HG03175 (cell line): ENCODE data around the gene COMP.

Experiments
- ATAC-seq: cut with Tn5 transposase; IDR thresholded peaks from one replicate; pipeline ENCODE4 v1.9.1; 2021; ENCODE audit warnings: mild to moderate bottlenecking, moderate library complexity; ENCODE audit not compliant: unreplicated experiment

Gene COMP

DNA sequence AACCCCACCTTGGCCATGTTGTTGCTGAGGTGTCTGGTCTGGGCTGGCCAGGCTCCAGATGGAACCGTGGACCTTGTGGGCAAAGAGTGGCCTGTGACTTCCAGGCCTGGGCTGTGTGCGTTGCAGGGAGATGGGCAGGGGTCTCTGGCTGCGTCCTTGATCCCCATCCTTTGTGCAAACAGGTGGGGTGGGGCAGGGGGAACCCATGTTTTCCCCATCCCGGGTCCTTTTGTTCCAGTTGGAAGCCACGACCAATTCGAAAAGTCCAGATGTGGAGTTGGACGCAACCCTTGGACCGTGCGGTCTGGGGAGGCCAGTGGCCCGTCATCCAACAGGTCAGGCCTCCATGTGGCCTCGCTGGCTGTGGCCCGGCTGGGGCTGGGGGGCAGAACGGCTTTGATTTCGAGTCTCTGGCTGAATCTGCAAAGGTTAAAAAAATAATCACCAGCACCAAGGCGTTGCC, 13.1 kb upstream of the COMP start:
- ATAC-seq, result no peak

DNA sequence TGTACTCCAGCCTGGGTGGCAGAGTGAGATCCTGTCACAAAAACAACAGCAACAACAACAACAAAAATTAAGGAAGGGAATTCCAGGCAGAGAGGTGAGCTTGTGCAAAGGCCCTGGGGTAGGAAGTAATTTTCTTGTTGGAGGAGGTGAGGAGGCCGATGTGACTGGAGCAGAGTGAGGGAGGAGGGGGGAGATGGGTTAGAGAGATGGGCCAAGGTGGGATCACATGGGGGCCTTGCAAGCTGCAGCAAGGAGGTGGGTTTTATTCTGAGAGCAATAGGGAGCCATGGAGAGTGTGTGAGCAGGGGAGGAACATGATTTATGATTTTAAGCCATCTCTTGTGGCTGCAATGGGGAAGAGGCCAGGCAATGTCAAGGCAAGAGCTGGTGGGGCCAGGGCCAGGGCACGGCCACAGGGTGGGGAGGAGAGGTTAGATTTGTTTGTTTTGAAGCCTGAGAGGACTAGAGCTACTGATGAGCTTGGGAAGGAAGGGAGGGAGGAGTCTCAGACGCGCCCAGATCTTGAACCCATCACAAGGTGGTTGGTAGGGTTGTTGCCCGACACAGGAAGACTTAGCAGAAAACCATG, 12.5 kb upstream of the COMP start:
- ATAC-seq, result no peak

DNA sequence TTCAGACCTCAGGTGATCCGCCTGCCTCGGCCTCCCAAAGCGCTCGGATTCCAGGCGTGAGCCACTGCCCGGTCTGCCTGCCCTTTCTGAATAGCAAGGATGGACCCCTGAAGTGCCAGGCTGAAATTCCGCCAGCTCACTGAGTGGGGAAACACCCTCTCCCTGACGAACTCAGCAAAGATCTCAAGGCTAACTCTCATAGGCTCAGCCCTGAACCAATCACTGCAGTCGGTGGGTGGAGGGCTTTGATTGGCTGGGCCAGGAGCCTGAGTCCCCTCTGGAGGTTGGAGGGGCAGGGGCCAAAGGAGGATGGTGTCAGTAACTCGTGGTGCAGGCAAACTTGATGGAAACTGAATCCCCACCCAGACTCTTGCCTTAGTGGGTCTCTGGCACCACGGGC, 11.2 kb upstream of the COMP start:
- no peak for ATAC-seq

DNA sequence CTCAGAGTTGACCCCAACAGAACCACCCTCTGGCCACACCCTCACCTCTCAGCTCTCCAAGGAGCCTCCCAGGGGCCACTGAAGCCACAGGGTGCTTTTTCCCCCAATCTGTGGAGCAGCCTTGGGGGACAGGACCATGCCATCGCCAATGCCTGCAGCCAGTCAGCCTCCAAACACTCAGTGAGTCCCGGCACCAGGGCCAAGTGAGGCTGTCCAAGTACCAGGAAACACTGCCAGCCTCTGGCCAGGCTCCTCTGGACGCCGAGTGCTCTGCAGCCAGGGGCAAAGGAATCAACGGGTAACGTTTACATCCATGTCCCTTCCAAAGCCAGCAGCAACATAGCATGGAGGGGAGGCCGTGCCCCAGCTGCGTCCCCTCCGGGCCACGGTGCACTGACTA, 9.5 kb upstream of the COMP start:
- no peak for ATAC-seq

DNA sequence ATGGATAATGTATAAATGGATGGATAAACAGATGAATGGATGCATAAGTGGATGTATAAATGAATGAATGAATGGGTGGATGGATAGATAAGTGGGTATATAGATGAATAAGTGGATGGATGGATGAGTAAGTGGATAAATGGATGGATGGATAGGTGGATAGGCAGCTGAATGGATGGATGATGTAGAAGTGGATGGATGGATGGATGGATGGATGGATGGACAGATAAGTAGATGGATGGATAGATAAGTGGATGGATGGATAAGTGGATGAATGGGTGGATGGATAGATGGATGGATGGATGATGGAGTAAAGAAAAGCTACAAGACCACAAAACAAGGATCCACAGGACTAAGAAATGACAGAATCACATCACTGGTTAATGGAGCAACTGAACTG, 9.0 kb upstream of the COMP start:
- ATAC-seq, result no peak

DNA sequence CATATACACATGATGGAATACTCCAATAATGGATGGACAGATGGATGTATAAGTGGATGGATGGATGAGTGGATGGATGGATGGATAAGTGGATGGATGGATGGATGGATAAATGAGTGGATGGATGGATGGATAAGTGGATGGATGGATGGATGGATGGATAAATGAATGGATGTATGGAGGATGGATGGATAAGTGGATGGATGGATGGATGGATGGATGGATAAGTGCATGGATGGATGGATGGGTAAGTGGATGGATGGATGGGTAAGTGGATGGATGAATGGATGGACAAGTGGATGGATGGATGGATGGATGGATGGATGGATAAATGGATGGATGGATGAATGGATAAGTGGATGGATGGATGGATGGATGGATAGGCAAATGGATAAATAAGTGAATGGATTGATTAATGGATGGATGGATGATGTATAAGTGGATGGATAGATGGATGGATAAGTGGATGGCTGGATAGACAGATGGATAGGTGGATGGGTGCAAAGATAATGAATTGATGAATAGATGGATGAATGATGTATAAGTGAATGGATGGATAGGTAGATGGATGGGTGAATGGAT, 8.4 kb upstream of the COMP start:
- no peak for ATAC-seq

DNA sequence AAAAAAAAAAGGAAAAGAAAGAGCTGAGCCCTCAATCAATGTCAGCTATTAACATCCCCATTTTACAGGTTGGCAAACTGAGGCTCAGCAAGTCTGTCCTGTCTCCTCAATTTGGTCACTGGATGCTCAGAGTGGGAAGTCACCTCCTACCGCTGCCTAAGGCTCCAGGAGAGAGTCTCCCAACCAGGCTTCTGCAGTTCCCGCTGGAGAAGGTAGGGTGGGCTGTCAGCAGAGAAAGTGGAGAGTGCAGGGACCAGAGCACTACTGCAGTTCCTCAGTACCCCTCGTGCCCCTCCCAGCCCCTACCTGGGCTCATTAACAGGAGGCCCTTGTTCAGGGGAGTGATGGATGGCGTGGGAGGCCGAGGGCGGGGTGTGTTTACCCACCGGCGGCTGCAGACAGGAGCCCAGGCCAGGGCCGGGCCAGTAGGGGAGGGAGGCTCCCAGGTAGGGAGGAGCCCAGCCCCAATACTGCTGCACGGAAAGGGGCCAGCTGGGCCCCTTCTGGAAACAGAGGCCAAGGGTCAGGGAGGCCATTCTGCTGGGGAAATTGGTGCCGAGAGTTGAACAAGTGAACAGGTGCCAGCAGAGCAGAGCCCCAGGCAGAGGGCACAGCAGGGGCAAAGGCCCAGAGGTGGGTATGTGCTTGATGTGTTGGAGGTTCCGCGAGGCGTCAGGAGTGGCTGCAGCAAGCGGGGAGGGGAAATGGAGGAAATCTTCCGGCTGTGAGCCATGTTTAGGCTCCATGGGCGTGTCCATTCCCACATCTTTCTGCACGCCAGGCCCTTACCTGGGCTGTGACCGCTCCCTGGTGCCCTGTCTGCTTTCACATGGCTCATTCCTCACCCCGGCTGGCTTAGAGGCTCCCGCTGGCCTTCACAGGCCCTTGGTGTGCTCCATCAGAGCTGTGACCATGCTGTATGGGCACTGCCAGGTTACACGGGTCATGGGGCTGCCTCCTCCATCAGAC, 7.6 kb upstream of the COMP start:
- ATAC-seq, result no peak

DNA sequence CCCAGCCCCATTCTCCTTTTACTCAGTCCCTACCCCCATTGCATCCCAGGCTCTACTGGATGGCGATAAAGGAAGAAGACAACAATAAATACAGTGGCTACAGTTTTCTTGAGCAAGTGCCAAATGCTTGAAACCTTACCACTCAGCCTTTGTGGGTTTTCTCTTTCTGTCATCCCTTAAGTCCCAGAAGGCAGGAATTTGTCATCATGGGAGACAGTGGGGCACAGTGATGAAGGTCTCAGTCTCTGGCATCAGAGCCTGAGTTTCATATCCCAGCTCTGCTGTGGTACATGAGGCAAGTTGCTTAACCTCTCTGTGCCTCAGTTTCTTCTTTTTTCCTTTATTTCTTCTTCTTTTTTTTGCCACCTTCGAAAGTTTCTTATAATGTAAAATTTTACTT, 5.1 kb upstream of the COMP start:
- ATAC-seq, result no peak

DNA sequence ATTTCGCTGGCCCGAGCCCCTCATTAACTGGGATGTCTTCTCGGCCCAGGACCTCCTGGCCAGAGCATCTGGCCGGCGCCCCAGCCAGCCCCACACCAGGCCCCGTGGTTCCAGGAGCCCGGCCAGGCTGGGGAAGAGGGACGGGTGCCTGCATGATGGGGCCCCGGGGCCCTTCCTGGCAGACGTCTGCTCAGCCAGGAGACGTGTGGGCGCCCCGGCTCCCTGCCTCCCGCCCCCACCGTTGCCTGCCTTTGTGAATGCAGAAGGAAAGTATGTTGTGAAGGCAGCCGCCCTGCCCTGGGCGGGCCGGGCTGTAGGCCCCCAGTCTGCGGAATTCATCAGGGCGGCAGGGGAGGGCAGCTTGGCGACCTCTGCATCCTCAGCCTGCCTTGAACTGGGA, 4.4 kb upstream of the COMP start:
- no peak for ATAC-seq

DNA sequence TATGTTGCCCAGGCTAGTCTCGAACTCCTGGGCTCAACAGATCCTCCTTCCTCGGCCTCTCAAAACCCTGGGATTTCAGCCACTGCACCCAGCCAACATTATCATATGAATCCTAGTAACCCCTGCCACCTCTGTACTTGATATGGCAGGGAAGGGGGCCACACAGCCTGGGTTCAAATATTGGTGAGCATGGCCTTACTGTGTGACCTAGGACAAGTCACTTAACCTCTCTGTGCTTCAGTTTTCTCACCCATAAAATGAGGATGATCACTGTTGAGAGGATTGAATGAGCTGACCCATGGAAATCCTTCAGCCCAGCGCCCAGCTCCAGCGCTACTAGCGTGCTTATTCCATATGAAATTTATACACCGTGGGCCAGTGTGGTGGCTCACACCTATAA, 3.6 kb upstream of the COMP start:
- ATAC-seq, result no peak

DNA sequence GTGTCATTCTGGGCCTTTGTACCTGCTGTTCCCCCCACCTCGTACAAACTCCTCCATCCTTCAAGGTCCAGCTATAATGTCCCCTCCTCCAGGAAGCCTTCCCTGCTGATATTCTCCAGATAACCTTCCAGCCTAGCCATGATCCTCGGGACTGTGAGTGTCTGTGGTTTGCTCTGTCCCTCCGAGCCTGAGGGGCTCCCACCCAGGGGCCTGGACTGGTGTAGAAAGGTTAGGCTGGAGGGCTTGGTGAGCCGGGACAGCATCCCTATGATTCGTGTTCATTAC, 2.9 kb upstream of the COMP start:
- ATAC-seq, result no peak

DNA sequence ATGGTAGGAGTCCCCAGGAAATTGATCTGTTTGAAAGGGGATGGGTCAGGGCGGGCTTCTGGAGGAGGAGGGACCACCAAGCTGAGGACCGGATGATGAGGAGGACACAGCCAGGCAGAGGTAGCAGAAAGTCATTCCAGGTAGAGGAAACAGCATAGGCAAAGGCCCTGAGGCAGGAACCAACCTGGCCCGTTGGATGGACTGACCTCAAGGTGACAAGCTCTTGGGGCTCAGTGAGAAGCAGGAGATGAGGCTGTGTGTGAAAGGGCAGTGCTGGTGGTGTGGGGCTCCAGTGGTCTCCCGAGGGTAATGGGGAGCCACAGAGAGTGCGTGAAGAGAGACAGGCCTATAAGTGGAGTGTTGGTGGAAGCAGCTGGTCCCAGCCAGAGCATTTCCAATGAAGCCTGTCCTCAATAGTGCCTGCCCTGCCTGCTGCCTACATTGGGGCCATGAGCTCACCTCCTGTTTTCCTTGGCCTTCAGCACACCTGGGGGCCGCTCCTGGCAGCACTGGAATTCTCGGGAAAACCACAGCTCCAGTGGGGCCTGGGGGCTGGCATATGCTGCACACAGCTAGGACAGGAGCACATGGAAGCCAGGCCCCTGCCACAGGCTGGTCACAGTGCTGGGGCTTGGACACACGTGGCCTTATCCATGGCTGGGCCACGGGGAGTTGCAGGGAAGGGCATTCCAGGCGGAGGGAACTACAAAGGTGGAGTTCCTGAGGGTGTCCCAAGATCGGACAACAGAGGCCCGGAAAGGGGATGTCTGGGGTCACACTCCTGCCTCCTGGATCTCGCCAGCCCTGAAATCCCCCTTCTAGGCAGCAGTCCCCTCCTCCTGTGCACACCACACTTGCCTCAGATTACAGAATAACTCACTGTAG, 2.3 kb upstream of the COMP start:
- no peak for ATAC-seq

DNA sequence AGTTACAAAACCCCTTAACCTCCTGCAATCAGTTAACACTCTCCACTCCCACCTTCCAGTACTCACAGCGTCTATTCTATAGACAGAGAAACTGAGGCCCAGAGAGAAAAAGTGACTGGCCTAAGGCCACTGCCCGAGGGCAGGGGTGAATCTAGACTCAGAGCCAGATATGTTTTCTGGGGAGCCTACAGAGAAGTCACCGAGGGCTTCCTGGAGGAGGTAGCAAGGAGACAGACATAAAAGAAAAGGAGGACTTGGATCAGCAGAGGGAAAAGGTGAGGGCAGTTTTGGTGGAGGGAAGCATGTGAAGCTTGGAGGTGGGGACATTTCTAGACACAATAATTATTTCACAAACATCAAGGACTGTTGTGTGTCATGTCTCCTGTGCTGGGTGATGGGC, 1.6 kb upstream of the COMP start:
- ATAC-seq, result no peak

DNA sequence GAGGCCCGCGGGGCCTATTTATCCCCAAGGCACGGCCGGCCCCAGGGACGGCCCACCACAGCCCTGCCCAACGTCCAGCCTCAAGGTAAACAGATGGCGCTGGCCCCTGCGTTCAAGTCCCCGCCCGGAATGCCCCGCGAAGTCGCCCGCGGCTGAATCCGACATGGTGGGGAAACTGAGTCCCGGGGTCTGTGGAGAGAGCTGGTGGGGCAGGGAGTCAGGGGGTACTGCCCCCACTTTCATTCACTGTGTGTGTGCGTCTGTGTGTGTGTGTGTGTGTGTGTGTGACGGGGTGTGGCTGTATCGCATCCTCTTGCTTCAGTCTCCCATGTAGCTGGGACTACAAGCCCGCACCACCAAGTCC, 192 bp upstream of the COMP start:
- no peak for ATAC-seq

DNA sequence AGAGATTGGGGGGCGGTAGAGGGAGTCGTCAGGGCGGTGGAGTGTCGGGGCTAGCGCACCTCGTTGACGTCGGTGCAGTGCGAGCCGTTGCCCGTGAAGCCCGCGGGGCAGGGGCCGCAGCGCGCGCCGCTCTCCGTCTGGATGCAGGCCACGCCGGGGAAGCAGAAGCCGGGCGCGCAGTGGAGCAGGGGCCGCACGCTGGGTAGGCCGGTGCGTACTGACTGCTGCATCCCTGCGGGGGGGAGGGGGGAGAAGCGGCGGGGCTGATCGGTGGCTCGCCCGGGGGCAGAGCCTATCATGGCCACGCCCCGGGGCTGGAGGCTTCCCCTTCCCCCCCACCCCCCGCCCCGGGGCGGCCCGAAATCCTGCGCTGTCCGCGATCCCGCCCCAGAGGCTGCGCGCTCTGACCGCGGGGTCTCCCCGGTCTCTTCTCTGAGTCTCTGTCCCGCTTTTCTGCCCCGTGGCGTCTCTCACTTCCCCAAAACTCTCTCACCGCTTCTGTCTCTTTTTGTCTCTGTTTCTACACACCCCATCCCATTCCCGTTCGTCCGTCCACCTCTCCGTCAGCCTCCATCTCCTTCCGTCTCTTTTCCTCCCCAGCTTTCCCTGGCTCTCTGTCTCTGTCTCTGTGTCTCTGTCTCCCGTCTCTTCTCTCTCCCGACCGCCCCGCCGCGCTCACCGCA, 1.1 kb downstream of the COMP start:
- no peak for ATAC-seq

DNA sequence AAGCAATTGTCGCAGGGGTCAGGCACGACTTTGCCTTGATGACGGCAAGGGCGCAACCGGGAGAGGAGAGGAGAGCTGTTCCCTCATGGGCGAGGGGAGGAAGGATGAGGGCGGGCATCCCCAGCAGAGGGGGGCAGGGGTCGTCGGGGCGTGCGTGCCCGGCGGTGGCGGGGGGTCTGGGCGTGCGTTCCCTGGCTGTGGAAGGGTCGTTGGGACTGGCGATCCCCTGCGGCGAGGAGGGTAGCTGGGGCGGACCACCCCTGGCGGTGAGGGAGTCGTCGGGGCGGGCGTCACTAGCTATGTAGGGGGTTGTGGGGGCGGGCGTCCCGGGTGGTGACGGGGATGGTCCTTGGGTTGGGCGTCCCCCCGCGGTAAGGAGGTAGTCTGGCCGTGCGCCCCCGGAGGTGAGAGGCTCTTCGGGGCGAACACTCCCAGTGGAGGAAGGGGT, 1.7 kb downstream of the COMP start:
- ATAC-seq, result no peak

DNA sequence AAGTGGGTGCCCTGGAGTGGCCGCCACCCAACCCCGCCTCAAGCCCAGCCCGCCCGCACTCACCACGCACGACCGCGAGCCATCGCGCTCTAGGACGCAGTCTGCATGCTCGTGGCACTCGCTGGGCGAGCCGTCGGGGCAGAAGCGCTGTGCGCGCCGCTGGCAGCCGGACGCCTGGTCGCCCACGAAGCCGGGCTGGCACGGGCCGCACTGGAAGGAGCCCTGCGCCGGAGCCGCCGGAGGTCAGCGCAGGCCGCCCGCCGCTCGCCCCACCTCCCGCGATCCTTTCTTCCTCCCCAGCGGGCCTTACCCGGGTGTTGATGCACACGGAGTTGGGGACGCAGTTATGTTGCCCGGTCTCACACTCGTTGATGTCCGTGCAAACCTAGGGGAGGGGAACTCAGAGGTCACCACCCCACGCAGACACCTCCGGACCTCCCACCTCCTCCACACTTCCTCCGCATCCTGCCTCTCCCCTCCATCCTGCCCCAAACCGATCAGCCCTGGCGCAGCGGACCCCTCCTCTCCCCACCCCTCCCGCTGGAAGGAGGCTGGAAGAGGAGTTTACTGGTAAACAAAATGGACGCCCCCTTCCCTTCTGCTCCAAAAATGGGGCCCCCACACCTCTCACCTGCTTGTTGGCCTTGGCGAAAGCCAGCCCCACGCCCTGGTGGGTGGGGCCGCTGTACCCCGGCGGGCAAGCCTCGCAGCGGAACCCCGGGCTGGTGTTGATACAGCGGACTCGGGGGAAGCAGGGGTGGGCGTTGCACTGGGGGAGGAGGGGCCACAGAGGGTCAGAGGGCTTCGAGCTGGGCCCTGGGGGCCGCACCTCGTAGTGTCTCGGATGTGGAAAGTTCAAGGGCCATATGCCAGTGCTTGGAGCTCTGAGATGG, 2.3 kb downstream of the COMP start:
- ATAC-seq, result no peak

DNA sequence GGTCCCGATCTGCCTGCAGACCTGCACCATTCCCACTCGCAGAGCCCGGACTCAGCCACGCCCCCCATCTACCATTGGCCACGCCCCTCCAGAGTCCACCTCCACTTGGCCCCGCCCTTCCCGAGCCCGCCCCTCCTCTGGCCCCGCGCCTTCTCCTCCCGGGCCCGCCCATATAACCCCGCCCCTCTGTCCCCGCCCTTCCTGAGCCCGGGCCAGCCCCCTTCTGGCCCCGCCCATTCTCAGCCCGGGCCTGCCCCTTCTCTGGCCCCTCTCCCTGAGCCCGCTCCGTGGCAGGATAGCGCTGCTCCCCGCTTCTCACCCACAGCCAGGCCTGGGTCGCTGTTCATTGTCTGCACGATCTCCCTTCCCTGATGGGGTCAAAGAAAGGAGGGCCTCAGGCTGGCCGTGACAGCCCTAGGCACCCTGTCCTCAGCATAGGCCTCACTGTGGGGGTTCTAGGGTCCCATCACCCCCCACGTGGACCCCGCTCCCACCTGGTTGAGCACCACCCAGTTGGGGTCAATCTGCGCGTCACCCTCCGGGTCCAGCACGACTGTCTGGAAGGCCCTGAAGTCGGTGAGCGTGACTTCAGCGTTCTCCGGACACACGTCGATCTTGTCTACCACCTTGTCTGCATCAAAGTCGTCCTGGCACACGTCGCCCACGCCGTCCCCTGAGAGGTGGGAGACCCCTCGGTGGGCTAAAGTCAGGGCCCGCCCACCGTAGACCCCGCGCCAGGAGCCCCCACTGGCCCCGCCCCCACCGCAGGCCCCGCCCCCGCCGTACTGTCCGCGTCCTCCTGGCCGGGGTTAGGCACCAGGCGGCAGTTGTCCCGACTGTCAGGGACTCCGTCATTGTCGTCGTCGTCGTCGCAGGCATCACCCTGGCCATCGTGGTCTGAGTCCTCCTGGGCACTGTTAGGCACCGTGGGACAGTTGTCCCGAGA, 5.7 kb downstream of the COMP start:
- ATAC-seq, result no peak

DNA sequence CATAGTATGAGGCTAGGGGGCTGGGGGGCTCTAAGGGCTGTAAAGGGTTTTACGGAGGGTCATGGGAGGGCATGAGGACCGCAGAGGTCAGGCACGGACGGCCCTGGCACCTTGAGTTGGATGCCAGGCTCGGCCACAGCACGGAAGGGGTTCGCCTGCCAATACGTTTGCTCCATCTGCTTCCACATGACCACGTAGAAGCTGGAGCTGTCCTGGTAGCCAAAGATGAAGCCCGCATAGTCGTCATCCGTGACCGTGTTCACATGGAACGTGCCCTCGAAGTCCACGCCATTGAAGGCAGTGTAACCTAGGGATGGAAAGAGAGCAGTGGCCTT, 6.4 kb downstream of the COMP start:
- ATAC-seq, result no peak
